AG09309 (cell line): Measurements from ENCODE around the gene DDX31.
A peak's percentile ranks its signal among the peaks of the same experiment; 100 is the strongest.

Experiments
- DNase-seq: peaks from one replicate; pipeline ENCODE4 v3.0.0-alpha.2; 2010; ENCODE audit warnings: low read depth
- H3K4me3 ChIP-seq: 2 replicates; pipeline ENCODE4 v1.5.1; 2011; ENCODE audit warnings: mild to moderate bottlenecking, low read depth, low read length, moderate library complexity; ENCODE audit not compliant: control insufficient read depth
- CTCF ChIP-seq: IDR thresholded peaks from 2 replicates; pipeline ENCODE4 v1.5.1; 2011; ENCODE audit warnings: mild to moderate bottlenecking, low read depth, low read length, inconsistent platforms; ENCODE audit not compliant: insufficient read depth, control insufficient read depth; ENCODE audit errors: missing control alignments

The DDX31 gene

GRCh38 chr9:132648685-132649084 lies 21.1 kb downstream of the DDX31 start:
- no peak overlapping the region for H3K4me3 ChIP-seq
- no peak for DNase-seq
- no peak for TF ChIP-seq CTCF

GRCh38 chr9:132648283-132648682 lies 21.5 kb downstream of the DDX31 start:
- DNase-seq = no peak
- TF ChIP-seq CTCF = no peak

GRCh38 chr9:132647806-132648205 lies 22.0 kb downstream of the DDX31 start:
- no peak for TF ChIP-seq CTCF
- DNase-seq = no peak
- no peak overlapping the region for H3K4me3 ChIP-seq

More at GRCh38 chr9:132648283-132648682, 21.5 kb downstream of the DDX31 start:
- no peak overlapping the region for H3K4me3 ChIP-seq

GRCh38 chr9:132647355-132647754 lies 22.4 kb downstream of the DDX31 start:
- peak; percentile 98 for DNase-seq

GRCh38 chr9:132646726-132647125 lies 23.1 kb downstream of the DDX31 start:
- H3K4me3 ChIP-seq = no peak overlapping the region
- DNase-seq = no peak
- no peak for TF ChIP-seq CTCF

More at GRCh38 chr9:132647355-132647754, 22.4 kb downstream of the DDX31 start:
- TF ChIP-seq CTCF = no peak
- no peak overlapping the region for H3K4me3 ChIP-seq

- no peak for DNase-seq
- H3K4me3 ChIP-seq = no peak overlapping the region
- no peak for TF ChIP-seq CTCF
Measured at GRCh38 chr9:132645711-132646110, 24.1 kb downstream of the DDX31 start.

- TF ChIP-seq CTCF = no peak
- no peak for DNase-seq
- no peak overlapping the region for H3K4me3 ChIP-seq
Measured at GRCh38 chr9:132645306-132645705, 24.5 kb downstream of the DDX31 start.
